CMK (cell line): ENCODE measurements around the gene FCRL2.
"Not testable (repeated sequence)": the region's sequence is repeated elsewhere in the genome, so short reads cannot be mapped to it uniquely, and the experiment has no call there.

Experiments
- DNase-seq: peaks from one replicate; pipeline ENCODE4 v3.0.0-alpha.2; 2010; ENCODE audit warnings: low read depth

FCRL2 gene

GRCh38 chr1:157751283-157751682 is 25.6 kb downstream of the FCRL2 start:
- no peak for DNase-seq

- DNase-seq: no peak
Measured at GRCh38 chr1:157748262-157748817, 28.6 kb downstream of the FCRL2 start.

- no peak for DNase-seq
Measured at GRCh38 chr1:157739229-157739901, 37.6 kb downstream of the FCRL2 start.

GRCh38 chr1:157735991-157736390 is 40.9 kb downstream of the FCRL2 start:
- not testable (repeated sequence) for DNase-seq

GRCh38 chr1:157734321-157734720 is 42.6 kb downstream of the FCRL2 start:
- DNase-seq: no peak

- no peak for DNase-seq
Measured at GRCh38 chr1:157732755-157733154, 44.2 kb downstream of the FCRL2 start.

- no peak for DNase-seq
Measured at GRCh38 chr1:157725221-157725577, 51.7 kb downstream of the FCRL2 start.

- no peak for DNase-seq
Measured at GRCh38 chr1:157724537-157725220, 52.3 kb downstream of the FCRL2 start.

GRCh38 chr1:157723157-157723556 is 53.8 kb downstream of the FCRL2 start:
- no peak for DNase-seq

GRCh38 chr1:157721985-157722384 is 54.9 kb downstream of the FCRL2 start:
- no peak for DNase-seq

- DNase-seq: no peak
Measured at GRCh38 chr1:157715736-157716135, 61.2 kb downstream of the FCRL2 start.

GRCh38 chr1:157711802-157712201 is 65.1 kb downstream of the FCRL2 start:
- DNase-seq: no peak

- no peak for DNase-seq
Measured at GRCh38 chr1:157704878-157705277, 72.1 kb downstream of the FCRL2 start.

GRCh38 chr1:157703981-157704380 is 73.0 kb downstream of the FCRL2 start:
- no peak for DNase-seq

GRCh38 chr1:157702308-157702825 is 74.6 kb downstream of the FCRL2 start:
- no peak for DNase-seq

GRCh38 chr1:157700732-157701131 is 76.2 kb downstream of the FCRL2 start, which contains the start of gene FCRL3:
Gene FCRL3, minus strand, starts transcription at chr1:157700769. Its CDS starts 280 bp downstream, at chr1:157700489.
- DNase-seq: no peak

GRCh38 chr1:157700305-157700704 is 76.6 kb downstream of the FCRL2 start:
- no peak for DNase-seq

GRCh38 chr1:157697781-157698569 is 79.0 kb downstream of the FCRL2 start:
- no peak for DNase-seq

GRCh38 chr1:157696966-157697628 is 79.8 kb downstream of the FCRL2 start:
- DNase-seq: no peak
